GM12891 (cell line): Measurements from ENCODE around the gene FES.
"Not testable (repeated sequence)": the region's sequence is repeated elsewhere in the genome, so short reads cannot be mapped to it uniquely, and the experiment has no call there.

ENCODE experiments used
- POLR2A ChIP-seq: IDR thresholded peaks from 2 replicates; pipeline ENCODE4 v1.6.1; 2011; ENCODE audit warnings: low read depth, low read length, control low read depth
- POLR2AphosphoS5 ChIP-seq: IDR thresholded peaks from 2 replicates; pipeline ENCODE4 v1.6.1; 2011; ENCODE audit warnings: low read depth, low read length, control low read depth
- TAF1 ChIP-seq: IDR thresholded peaks from 2 replicates; pipeline ENCODE4 v1.6.1; 2011; ENCODE audit warnings: low read depth, low read length, control low read depth

GRCh38 chr15:90926766-90927165 lies 42.5 kb downstream of the FES start:
- TF ChIP-seq POLR2A, TAF1, POLR2AphosphoS5: not testable (repeated sequence)
